IPS-NIHi11 (cell line): ENCODE results near the gene BCAR3.

Experiments
- DNase-seq: peaks from one replicate; pipeline ENCODE4 v3.0.0; 2012; ENCODE audit warnings: mixed read lengths, low spot score

The BCAR3 gene

DNA sequence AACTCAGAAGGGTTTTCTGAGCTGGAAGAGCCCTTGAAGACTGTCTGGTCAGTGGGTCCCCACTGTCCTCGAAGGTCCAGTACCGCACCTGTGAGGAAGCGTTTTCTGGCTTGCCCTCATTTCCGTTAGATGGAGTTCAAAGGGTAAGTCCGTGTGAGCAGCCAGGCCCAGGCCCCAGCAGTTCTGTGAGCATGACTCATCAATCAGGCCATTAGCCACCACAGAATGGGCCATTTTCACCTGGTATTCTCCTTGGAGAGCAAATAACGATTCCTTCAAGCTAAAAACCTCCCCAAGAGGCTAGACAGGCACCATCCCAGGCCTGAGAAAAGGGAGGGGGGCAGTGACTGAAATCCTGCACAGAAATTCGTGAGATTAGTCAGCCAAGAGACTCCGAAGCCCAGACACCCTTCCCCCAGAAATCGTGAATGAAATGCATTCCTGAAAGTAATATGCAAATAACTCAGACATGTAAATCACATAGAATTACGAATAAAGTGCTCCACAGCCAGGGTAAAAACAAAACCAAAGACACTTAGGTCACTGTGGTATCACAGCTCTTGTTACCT is 66.0 kb downstream of the BCAR3 start:
- no peak for DNase-seq

DNA sequence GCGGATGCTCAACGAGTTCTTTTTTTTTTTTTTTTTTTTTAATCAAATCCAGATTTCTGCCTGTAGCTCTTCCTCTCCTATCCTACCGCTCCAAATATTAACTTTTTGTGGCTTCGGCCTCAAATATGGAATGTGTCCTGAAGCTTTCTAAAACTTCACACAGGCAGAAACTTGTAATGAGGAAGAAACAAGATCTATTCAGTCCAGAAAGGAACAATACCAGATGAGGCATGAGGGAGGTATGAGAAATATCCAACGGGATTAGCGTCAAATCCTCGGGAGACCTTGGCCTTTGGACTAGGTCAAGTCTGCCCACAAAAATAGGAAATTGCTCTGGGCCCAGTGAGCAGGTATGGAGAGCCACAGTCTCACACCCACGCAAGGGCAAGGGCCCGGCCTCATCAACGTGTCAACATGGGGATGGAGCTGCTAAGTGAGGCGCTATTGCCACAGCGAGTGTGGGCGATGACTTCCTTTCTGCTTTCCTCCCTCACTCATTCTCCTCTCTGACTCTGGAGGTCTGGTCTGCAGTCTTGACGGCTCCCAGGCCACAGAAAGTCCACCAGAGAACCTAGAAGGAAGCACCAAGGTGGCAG is 66.6 kb downstream of the BCAR3 start:
- no peak for DNase-seq

DNA sequence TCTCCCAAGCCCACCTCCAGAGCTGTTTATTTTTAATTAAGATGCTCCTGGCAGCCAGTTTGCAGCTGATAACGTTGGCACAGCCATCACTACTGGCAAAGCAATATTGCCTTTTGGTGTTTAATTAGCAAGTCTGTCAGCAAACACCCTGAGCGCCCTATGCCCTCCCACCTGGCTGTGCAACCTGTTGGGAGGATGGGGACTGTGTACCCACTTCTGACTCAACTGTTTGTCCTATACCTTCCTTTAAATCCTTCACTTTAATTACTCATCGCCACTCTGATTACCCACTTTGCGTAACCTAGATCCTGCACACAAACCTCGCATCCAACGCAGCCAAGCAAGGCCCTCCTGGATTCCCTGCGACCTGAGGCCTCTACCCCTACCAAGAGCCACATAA is 67.1 kb downstream of the BCAR3 start:
- DNase-seq = no peak

- DNase-seq = no peak
Observed at GRCh38 chr1:93613898-93614297, 67.7 kb downstream of the BCAR3 start.

DNA sequence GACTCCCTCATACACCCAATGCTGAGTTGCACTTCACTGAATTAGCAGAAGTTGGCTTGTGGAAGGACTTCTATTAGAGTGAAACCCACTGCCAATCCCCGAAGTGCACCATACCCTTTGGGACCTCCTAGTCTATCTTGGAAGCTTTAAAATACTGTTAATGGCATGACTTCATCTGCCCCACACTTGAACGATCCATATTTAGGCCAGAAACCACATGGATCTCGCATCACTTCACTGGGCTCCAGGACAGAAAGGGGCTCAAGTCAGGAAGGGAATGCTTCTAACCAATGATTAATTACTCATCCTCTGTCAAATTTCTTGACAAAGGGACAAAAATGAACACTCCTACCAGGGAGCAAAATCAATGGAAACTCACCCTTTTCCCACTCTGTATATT is 69.1 kb downstream of the BCAR3 start:
- no peak for DNase-seq

GRCh38 chr1:93611668-93612067 is 70.0 kb downstream of the BCAR3 start:
- no peak for DNase-seq

GRCh38 chr1:93609536-93609935 is 72.1 kb downstream of the BCAR3 start:
- DNase-seq = no peak

GRCh38 chr1:93608187-93609109 is 73.2 kb downstream of the BCAR3 start:
- no peak for DNase-seq

- DNase-seq = no peak
Observed at GRCh38 chr1:93607814-93608186, 73.8 kb downstream of the BCAR3 start.

- DNase-seq = no peak
Observed at GRCh38 chr1:93605812-93606512, 75.7 kb downstream of the BCAR3 start.

DNA sequence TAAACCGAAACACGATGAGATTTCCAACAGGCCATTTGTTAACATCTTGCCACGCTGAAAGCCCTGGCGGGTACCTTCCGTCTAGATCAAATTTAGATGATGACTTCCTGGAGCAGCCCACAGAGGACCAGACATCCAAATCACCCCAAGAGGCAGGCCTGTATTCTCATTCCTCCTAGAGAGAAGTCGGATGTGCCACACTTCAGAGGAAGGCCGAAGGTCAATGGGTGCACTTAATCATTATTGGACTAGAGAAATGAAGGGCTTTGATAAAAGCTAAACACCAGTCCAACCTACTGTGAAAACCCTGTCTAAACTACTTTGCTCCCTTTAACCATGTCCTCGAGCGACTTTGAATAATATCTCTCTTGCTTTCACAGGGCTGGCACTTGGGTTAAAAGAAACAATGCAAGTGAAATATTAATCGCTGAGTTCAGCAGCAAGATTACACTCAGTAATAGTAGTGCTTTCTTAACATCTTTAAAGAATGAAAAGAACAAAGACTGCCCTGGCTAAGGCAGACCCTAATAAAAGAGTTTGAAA is 76.5 kb downstream of the BCAR3 start:
- DNase-seq = no peak

GRCh38 chr1:93604411-93604810 is 77.2 kb downstream of the BCAR3 start:
- no peak for DNase-seq

- no peak for DNase-seq
Observed at GRCh38 chr1:93603601-93604000, 78.0 kb downstream of the BCAR3 start.

DNA sequence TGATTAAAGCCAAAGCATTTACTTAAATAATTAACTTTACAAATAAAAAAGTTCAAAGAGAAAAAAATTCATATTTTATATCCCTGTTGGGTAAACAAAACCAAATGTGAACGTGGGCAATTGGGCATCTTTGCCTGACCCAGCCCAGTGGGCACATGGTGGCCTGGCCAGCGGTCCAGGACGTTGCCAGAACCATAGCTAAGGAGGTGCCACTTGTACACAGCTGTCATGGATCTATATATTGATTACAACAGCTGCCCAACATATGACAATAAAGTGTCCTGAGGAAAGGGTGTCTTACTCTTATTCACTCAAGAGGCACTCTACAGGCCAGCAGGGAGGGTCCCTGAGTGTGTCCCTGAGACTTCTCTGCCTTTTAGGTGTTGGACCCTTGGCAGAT is 78.5 kb downstream of the BCAR3 start:
- no peak for DNase-seq

DNA sequence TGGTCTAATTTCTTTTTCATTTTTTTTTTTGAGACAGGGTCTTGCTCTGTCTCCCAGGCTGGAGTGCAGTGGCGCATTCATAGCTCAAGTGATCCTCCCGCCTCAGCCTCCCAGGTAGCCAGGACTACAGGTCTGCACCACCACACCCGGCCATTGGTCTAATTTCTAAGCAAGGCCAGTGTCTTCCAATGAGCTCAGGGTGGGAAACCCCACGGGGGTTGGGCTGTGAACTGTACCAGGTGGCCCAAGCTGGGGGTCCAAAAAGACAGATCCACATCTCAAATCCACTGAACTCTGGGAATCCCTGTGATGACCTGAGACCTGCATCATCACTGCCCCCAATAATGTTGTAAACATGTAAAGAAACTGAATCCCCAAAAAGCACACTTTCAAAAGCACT is 79.5 kb downstream of the BCAR3 start:
- DNase-seq = no peak

DNA sequence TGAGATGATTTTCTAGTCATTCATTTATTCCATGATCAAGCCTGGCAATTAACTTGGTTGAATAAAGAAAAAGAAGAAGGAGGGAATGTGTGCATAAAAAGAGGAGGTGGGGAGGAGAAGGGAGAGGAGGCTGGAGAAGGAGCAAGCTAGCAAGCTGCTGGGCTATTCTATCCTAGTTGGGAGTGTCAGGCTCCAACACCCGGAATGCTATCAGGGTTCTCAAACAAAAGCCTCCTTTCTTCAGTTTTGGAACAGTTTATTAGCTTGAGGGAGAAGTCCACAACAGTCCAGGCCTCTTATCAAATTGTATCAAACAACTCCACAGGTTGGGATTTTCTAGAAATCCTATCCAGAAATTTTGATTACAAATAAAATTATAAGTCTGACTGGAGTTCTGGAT is 80.0 kb downstream of the BCAR3 start:
- no peak for DNase-seq

DNA sequence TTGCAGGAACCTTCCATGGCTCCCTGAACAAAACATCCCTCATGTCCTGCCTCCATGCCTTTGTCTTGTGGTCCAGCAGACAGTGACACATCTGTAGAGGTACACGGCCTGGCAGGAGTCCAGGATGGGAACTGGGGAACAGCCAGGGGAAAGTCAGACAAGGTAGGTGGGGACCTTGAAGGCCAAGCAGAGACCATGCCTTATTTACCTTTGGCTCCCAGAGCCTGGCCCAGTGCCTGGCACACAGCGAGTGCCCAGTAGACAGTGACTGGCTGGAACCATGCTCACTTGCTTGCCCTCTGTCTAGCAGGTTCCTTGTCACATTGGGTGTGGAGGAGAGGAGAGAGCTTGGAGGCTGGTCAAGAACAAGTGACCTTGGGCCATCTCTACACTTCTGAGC is 81.0 kb downstream of the BCAR3 start:
- no peak for DNase-seq

GRCh38 chr1:93599479-93599878 is 82.2 kb downstream of the BCAR3 start:
- DNase-seq = no peak

GRCh38 chr1:93598861-93599439 is 82.7 kb downstream of the BCAR3 start:
- no peak for DNase-seq

GRCh38 chr1:93598396-93598795 is 83.2 kb downstream of the BCAR3 start:
- no peak for DNase-seq

DNA sequence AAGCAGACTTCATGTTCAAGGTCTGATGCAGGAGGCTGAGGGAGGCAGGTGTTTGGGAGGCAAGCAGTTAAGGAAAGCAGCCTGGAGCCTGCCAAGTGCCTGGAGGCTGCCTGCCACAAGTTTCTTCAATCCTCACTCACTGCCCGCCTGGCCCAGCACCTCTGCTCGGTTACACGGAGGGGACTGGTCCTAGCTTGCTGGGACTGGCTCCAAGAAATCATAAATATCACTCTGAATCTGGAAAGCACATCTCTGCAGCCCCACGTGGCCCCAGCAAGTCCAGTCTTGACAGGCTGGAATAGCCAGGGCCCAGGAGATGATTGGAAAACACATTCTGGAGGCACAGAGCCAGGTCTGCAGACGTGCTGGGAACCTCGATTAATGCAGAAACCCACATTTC is 83.9 kb downstream of the BCAR3 start:
- no peak for DNase-seq
